Fibroblast of lung (primary cell): Measurements from ENCODE around the gene PMEPA1. TPM values are rescaled to one million over a fixed set of nuclear protein-coding genes. Genes with fewer than 3 reads are reported as not detected.

Experiments
- DNase-seq, 2 donors: peaks; one replicate each; pipeline versions ENCODE4 v3.0.0 to v3.0.0-alpha.2; 2010; ENCODE audit warnings: low read depth in 2 of 2
- H2AFZ ChIP-seq: 2 replicates; pipeline ENCODE4 v1.5.1; 2012; ENCODE audit warnings: low read length, control low read depth, inconsistent platforms
- H3K27ac ChIP-seq: 2 replicates; pipeline ENCODE4 v1.5.1; 2011; ENCODE audit warnings: low read length, control low read depth; ENCODE audit not compliant: insufficient read depth
- H3K27me3 ChIP-seq: 2 replicates; pipeline ENCODE4 v1.5.1; 2011; ENCODE audit warnings: mild to moderate bottlenecking, low read length; ENCODE audit not compliant: control insufficient read depth, insufficient read depth
- H3K36me3 ChIP-seq: 2 replicates; pipeline ENCODE4 v1.5.1; 2011; ENCODE audit warnings: low read length; ENCODE audit not compliant: control insufficient read depth, insufficient read depth
- H3K4me1 ChIP-seq: 2 replicates; pipeline ENCODE4 v1.5.1; 2011; ENCODE audit warnings: low read length; ENCODE audit not compliant: control insufficient read depth, insufficient read depth; ENCODE audit errors: extremely low read depth
- H3K4me2 ChIP-seq: 2 replicates; pipeline ENCODE4 v1.5.1; 2011; ENCODE audit warnings: low read length, control low read depth; ENCODE audit not compliant: insufficient read depth; ENCODE audit errors: extremely low read depth
- H3K4me3 ChIP-seq, 4 experiments: fragments of 200-600 bp in 1 of 4; sonication (generic) in 1 of 4; replicated peaks in 1 of 4; 2 replicates each; pipeline ENCODE4 v1.5.1; 2011 to 2016; ENCODE audit warnings: low read length in 4 of 4, low read depth in 3 of 4, mild to moderate bottlenecking in 3 of 4, control low read depth in 2 of 4, inconsistent platforms in 1 of 4, mixed read lengths in 1 of 4; ENCODE audit not compliant: insufficient read depth in 1 of 4; ENCODE audit errors: control extremely low read depth in 1 of 4
- H3K79me2 ChIP-seq: 2 replicates; pipeline ENCODE4 v1.5.1; 2012; ENCODE audit warnings: mild to moderate bottlenecking, low read length, inconsistent platforms; ENCODE audit not compliant: control insufficient read depth, insufficient read depth
- H3K9ac ChIP-seq: 2 replicates; pipeline ENCODE4 v1.5.1; 2011; ENCODE audit warnings: mild to moderate bottlenecking, low read length, control low read depth; ENCODE audit not compliant: insufficient read depth
- H3K9me3 ChIP-seq: 2 replicates; pipeline ENCODE4 v1.5.1; 2012; ENCODE audit warnings: low read depth, low read length; ENCODE audit not compliant: control insufficient read depth, insufficient read depth
- H4K20me1 ChIP-seq: 2 replicates; pipeline ENCODE4 v1.5.1; 2011; ENCODE audit warnings: low read length; ENCODE audit not compliant: control insufficient read depth, insufficient read depth; ENCODE audit errors: extremely low read depth
- CTCF ChIP-seq, 2 donors: IDR thresholded peaks in 1 of 2; conservative IDR thresholded peaks in 1 of 2; 1 replicate in 1 of 2; 2 replicates in 1 of 2; pipeline ENCODE4 v1.5.1; 2011 to 2012; ENCODE audit warnings: low read length in 2 of 2, control low read depth in 1 of 2, inconsistent platforms in 1 of 2, low read depth in 1 of 2, mild to moderate bottlenecking in 1 of 2
- EZH2 ChIP-seq: IDR thresholded peaks from 2 replicates; pipeline ENCODE4 v1.5.1; 2012; ENCODE audit warnings: low read length, control low read depth, mild to moderate bottlenecking; ENCODE audit errors: missing control alignments
- polyA plus RNA-seq, 2 donors: library from polyadenylated mRNA; depleted of rRNA in 1 of 2; stranded (reverse) in 1 of 2; unstranded in 1 of 2; fragments of >200 nt; gene quantifications; 2 replicates each; pipeline ENCODE4 v1.2.1, GENCODE V29; 2011 to 2012; ENCODE audit warnings: missing spikeins in 1 of 2
- total RNA-seq: library from RNA; depleted of rRNA; stranded (reverse); fragments of >200 nt; gene quantifications from 2 replicates; pipeline ENCODE4 v1.2.1, GENCODE V29; 2014

The PMEPA1 gene
- total and polyA plus RNA-seq, 2 donors (not counting 1 experiment from before 2014, with no cell fraction given): 0.19 to 0.33 TPM

GRCh38 chr20:57698867-57699275 is 10.9 kb downstream of the PMEPA1 start:
- TF ChIP-seq CTCF (conservative IDR thresholded peaks at IDR 0.05 in 1 of 2, IDR thresholded peaks at IDR 0.05 in 1 of 2; ENCODE audit: low read depth in 1 of 2, low read length in 2 of 2): no peak
- TF ChIP-seq EZH2: no peak
- H3K79me2 ChIP-seq: no peaks in the 10 kb centered on the region
- no peaks in the 10 kb centered on the region for H4K20me1 ChIP-seq
- no peak overlapping the region for H3K4me2 ChIP-seq
- H3K9me3 ChIP-seq: no peaks in the 10 kb centered on the region
- DNase-seq: no peak
- H3K4me1 ChIP-seq: peaks cover 7% of the 10 kb centered on the region
- no peak overlapping the region for H2AFZ ChIP-seq
- H3K27me3 ChIP-seq: peaks cover 7% of the 10 kb centered on the region
- H3K9ac ChIP-seq: no peak overlapping the region
- H3K4me3 ChIP-seq: no peak overlapping the region
- H3K27ac ChIP-seq: no peak overlapping the region
- no peaks in the 10 kb centered on the region for H3K36me3 ChIP-seq

DNA sequence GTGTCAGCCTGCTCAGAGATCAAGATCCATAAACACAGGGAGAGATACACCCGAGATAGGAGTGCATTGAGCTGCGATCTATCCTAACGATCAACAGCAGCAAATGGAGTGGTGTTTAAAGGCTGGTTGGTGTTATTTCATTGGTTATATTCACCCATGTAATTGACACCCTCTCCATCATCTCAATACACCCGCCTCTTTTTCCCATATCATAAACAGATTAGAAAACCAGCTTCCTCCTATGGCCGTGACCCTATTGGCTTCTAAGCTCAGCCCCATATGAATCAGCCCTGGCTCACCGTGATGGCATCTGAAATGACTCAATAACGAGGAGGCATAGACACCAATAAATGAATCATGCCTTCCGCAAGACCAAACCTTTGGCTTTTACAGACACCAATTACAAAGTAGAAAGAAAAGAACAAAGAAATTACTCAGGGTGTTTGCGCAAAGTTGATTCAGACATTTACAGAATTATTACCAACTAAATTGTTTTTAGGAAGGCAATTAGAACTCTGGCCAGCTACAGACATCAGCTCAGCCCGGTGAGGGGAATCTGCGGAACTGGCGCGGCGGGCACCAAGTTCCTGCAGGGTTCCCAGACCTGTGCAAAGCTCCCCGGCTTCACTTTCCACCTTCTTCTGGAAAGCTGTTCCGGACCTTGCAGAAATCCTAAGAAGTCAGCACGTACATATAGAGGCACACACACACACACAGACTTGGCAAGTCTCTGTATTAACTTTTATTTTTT is 11.5 kb downstream of the PMEPA1 start:
- peak; percentile 95 to 100 for DNase-seq
- Histone ChIP-seq H3K4me3 (peak overlapping the region in 1 of 4 experiments; percentile 23), H3K27ac (no peak overlapping the region), H3K4me2 (peak overlapping the region; percentile 64), H3K36me3 (no peaks in the 10 kb centered on the region), H2AFZ (no peak overlapping the region), H3K9me3 (no peaks in the 10 kb centered on the region), H3K9ac (no peak overlapping the region), H3K79me2 (no peaks in the 10 kb centered on the region), H4K20me1 (no peaks in the 10 kb centered on the region), H3K27me3 (peaks cover 3% of the 10 kb centered on the region), H3K4me1 (peaks cover 7% of the 10 kb centered on the region)
- no peak for TF ChIP-seq CTCF (conservative IDR thresholded peaks at IDR 0.05 in 1 of 2, IDR thresholded peaks at IDR 0.05 in 1 of 2; ENCODE audit: low read depth in 1 of 2, low read length in 2 of 2)
- TF ChIP-seq EZH2: no peak

DNA sequence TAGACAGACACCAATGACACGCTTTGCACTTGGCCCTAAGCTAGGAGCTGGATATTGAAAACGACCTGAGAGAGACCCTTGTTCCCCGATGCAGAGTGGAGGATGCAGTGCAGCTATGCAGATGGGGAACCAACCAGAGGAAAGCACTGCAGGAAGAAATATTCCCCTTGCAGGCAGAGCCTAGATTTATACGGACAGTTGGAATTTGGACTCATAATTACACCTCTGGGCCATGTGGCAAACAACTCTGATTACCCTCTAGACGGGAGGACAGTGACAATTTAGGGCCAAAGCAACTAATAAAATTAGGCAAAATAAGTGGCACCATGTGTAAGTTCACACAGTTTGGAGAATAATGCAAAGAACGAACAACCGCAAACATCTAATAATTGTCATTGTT is 12.3 kb downstream of the PMEPA1 start:
- Histone ChIP-seq H2AFZ (no peak overlapping the region), H3K27me3 (peaks cover 3% of the 10 kb centered on the region), H3K4me2 (no peak overlapping the region), H3K36me3 (no peaks in the 10 kb centered on the region), H3K79me2 (no peaks in the 10 kb centered on the region), H3K4me3 (no peak overlapping the region), H3K27ac (no peak overlapping the region), H3K9me3 (no peaks in the 10 kb centered on the region), H3K9ac (no peak overlapping the region), H3K4me1 (peaks cover 7% of the 10 kb centered on the region), H4K20me1 (no peaks in the 10 kb centered on the region)
- no peak for DNase-seq
- no peak for TF ChIP-seq EZH2
- TF ChIP-seq CTCF (conservative IDR thresholded peaks at IDR 0.05 in 1 of 2, IDR thresholded peaks at IDR 0.05 in 1 of 2; ENCODE audit: low read depth in 1 of 2, low read length in 2 of 2): no peak
